Fibroblast of mammary gland (primary cell): ENCODE results near the gene KIF26A.

Source experiments
- DNase-seq: peaks from one replicate; pipeline ENCODE4 v3.0.0-alpha.2; 2010; ENCODE audit warnings: low read depth
- H3K4me3 ChIP-seq: 2 replicates; pipeline ENCODE4 v1.5.1; 2011; ENCODE audit warnings: low read depth, mild to moderate bottlenecking, low read length, moderate library complexity; ENCODE audit not compliant: control insufficient read depth
- TF ChIP-seq, protein P1 (sequence below): conservative IDR thresholded peaks from 2 replicates; pipeline ENCODE4 v1.5.1; 2011; ENCODE audit warnings: low read depth, low read length, inconsistent platforms; ENCODE audit not compliant: control insufficient read depth, insufficient read depth

The KIF26A gene

DNA sequence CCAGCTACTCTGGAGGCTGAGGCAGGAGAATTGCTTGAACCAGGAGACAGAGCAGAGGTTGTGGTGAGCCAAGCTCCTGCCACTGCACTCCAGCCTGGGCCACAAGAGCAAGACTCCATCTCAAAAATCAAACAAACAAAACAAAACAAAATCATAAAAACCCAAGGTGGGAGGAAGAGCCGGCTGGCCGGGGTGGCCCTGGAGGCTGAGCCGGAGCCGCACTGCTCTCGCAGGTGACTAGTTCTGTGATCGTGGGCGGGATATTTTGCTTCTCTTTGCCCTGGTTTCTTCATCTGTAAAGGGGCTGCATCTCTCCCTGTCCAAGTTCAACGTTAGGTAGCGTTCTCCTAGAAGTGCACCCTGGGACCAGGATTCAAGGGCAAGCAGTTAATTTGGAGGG is 73.4 kb downstream of the KIF26A start:
- DNase-seq: no peak
- TF ChIP-seq, protein P1, sequence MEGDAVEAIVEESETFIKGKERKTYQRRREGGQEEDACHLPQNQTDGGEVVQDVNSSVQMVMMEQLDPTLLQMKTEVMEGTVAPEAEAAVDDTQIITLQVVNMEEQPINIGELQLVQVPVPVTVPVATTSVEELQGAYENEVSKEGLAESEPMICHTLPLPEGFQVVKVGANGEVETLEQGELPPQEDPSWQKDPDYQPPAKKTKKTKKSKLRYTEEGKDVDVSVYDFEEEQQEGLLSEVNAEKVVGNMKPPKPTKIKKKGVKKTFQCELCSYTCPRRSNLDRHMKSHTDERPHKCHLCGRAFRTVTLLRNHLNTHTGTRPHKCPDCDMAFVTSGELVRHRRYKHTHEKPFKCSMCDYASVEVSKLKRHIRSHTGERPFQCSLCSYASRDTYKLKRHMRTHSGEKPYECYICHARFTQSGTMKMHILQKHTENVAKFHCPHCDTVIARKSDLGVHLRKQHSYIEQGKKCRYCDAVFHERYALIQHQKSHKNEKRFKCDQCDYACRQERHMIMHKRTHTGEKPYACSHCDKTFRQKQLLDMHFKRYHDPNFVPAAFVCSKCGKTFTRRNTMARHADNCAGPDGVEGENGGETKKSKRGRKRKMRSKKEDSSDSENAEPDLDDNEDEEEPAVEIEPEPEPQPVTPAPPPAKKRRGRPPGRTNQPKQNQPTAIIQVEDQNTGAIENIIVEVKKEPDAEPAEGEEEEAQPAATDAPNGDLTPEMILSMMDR: no peak
- no peak overlapping the region for H3K4me3 ChIP-seq

DNA sequence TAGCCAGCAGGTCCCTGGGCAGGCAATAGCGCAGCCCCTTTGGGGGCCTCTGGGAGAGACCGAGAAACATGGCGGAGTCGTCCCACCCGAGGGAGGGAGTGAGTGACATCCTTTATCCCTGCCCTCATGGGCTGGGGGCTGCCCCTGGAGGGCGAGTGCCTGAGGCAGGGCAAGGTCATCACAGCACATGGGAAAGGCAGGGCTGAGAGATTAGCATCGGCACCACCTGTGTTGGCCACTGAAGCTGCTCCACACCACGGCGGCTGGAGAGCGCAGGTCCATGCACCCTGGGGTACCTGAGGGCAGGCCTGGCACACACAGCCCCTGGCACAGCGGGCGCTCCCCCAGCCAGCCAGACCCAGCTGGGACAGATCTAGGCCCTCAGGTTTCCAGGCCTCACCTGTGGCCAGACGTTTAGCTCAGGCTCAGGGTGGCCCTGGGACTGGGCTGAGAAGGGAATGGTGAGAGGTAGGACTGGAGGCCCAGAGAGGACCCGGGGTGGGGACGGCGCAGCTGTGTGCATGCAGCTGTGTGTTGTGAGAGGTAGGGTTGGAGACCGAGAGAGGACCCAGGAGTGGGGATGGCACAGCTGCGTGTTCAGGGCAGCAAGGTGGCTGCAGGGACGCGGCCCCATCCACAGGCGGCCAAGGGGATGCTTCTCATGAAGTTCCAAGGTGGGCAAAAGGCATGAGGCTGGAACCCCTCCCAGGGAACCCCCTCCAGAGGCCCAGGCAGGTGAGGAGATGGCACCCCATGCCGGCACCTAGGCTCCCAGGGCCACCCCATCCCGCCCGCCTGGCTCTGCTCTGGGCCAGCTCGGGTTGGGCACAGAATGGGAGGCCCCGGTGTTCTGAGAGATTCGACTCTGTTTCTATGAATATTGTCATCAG is 74.1 kb downstream of the KIF26A start:
- DNase-seq: no peak
- H3K4me3 ChIP-seq: no peak overlapping the region
- TF ChIP-seq, protein P1: no peak

DNA sequence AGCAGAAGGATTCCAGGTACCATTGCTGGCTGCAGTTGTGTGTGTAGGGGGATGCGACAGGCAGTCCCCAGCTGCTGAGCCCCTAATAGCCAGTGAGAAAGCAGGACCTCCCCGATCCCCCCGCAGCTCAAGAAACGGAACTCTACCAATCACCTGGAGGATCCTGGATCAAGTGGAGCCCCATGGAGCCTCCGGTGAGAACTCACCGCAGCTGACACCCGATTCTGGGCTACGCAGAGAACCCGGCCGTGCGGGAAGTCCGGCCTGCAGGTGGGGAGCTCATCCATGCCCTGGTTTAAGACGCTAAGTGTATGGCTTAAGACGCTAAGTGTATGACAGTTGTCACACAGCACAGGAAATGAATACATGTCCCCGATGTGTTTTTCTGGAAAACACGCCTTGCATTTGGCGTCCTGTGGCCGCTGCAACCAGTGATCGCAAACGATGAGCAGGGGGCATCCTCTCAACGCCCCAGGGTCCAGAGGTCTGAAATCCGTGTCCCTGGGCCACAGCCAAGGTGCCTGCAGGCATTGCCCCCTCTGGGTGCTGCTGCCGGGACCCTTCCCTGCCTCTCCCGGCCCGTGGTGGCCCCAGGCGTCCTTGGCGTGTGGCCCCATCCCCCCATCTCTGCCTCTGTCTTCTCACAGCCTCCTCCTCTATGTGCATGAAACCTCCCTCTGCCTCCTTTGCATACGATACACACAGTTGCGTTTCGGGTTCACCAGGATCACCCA is 75.1 kb downstream of the KIF26A start:
- DNase-seq: no peak

DNA sequence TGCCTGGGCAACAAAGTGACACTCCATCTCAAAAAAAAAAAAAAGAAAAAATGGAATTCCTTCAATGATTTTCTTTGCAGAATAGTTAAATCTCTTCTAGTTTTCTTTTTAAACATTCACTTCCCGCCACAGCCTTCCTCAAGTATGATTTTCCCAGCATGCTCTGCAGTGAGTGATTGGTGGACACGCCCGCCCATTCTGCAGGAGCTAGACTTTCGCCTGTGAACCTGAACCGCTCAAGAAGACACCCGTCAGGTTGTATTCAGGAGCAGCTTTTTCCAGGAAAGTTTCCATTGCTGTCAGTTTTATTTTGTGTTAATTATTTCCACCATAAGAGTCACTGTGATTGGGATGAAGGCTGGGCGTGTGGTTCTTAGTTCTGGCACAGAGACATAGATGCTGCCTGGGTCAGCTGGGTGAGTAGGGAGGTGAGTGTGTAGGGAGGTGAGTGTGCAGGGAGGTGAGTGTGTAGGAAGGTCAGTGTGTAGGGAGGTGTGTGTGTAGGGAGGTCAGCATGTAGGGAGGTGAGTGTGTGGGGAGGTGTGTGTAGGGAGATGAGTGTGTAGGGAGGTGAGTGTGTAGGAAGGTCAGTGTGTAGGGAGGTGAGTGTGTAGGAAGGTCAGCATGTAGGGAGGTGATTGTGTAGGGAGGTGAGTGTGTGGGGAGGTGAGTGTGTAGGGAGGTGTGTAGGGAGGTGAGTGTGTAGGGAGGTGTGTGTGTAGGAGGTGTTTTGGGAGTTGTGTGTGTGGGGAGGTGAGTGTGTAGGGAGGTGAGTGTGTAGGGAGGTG is 76.2 kb downstream of the KIF26A start:
- TF ChIP-seq, protein P1: no peak
- DNase-seq: no peak
- H3K4me3 ChIP-seq: no peak overlapping the region

More for the DNA sequence above, 75.1 kb downstream of the KIF26A start:
- no peak overlapping the region for H3K4me3 ChIP-seq
- TF ChIP-seq, protein P1: no peak

DNA sequence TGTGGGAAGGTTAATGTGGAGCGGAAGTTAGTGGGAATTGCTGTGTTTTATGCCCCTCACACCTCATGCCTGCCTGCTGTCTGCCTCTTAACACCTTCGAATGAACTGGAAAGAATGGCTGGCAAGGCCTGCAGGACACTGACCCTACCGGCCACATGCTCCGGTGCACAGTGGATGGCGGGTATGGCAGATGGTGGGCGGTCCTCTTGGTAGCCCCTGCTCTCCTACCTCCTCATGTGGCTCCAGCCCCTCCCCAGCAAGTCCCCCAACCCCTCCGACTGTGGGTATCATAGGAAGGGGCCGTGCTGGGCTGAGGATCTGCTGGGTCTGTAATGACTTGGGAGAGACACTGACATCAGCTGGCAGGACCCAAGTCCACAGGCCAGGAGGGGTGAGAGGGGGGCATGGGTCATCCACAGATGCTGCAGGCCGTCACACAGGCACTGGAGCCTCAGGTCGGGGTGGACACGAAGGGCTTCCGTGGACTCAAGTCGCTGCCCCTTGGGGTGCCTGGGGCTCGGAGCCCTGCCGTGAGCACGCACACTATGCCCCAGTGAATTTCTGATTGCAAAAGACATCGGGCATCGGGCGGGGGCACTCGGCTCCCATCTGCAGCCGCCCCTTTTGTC is 77.4 kb downstream of the KIF26A start:
- H3K4me3 ChIP-seq: no peak overlapping the region
- TF ChIP-seq, protein P1: no peak
- no peak for DNase-seq

DNA sequence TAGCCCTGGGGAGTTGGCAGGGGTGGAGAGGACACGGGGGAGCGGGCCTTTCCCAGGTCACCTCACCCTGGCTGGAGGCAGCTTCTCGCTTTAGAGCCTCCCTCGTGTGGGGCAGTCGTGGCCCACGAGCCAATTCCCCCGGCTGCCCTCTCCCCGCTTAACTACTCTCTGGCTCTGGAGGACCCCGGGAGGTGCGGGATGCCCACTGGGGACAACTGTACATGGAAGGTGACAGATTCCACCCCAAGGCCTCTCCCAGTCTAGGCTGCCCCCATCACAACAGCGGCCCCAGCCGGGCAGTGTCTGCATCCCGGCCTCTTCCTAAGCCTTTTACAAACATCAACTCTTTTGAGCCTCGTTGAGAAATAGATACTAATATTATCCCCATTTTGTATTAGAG is 78.1 kb downstream of the KIF26A start:
- DNase-seq: no peak
- TF ChIP-seq, protein P1: no peak
- H3K4me3 ChIP-seq: no peak overlapping the region
